Neural progenitor cell (in vitro differentiated cells): ENCODE results near the gene TSPAN10. TPM values are rescaled to one million over a fixed set of nuclear protein-coding genes. Genes with fewer than 3 reads are reported as not detected.

ENCODE experiments used
- DNase-seq: peaks from one replicate; pipeline ENCODE4 v3.0.0-alpha.2; 2016; ENCODE audit warnings: low spot score
- H2AFZ ChIP-seq: fragments of 200-600 bp; sonication (generic); replicated peaks from 2 replicates; pipeline ENCODE4 v1.6.1; 2016; ENCODE audit warnings: antibody characterized with exemption
- H3F3A ChIP-seq: fragments of 200-600 bp; sonication (generic); 2 replicates; pipeline ENCODE4 v1.6.1; 2016; ENCODE audit warnings: antibody characterized with exemption, low read depth
- H3K27ac ChIP-seq: fragments of 200-600 bp; sonication (generic); 2 replicates; pipeline ENCODE4 v1.5.1; 2016; ENCODE audit warnings: mild to moderate bottlenecking
- H3K27me3 ChIP-seq: fragments of 200-600 bp; sonication (generic); 2 replicates; pipeline ENCODE4 v1.6.1; 2016; ENCODE audit warnings: mild to moderate bottlenecking, moderate library complexity
- H3K36me3 ChIP-seq: fragments of 200-600 bp; sonication (generic); 2 replicates; pipeline ENCODE4 v1.5.1; 2016
- H3K4me1 ChIP-seq: fragments of 200-600 bp; sonication (generic); 2 replicates; pipeline ENCODE4 v1.6.1; 2016; ENCODE audit warnings: mixed run types
- H3K4me2 ChIP-seq: fragments of 200-600 bp; sonication (generic); 2 replicates; pipeline ENCODE4 v1.6.1; 2016
- H3K4me3 ChIP-seq: fragments of 200-600 bp; sonication (generic); 2 replicates; pipeline ENCODE4 v1.5.1; 2016
- H3K79me2 ChIP-seq: fragments of 200-600 bp; sonication (generic); 2 replicates; pipeline ENCODE4 v1.6.1; 2016; ENCODE audit warnings: low read depth
- H3K9ac ChIP-seq: fragments of 200-600 bp; sonication (generic); 2 replicates; pipeline ENCODE4 v1.6.1; 2016
- H3K9me3 ChIP-seq: fragments of 200-600 bp; sonication (generic); 2 replicates; pipeline ENCODE4 v1.5.1; 2016; ENCODE audit warnings: low read depth
- H4K20me1 ChIP-seq: fragments of 200-600 bp; sonication (generic); 2 replicates; pipeline ENCODE4 v1.6.1; 2016; ENCODE audit warnings: low read depth
- H3K27ac Mint-ChIP-seq: 3 replicates; pipeline ENCODE4 v1.8.0; 2021; ENCODE audit warnings: mixed read lengths
- H3K27me3 Mint-ChIP-seq: 2 replicates; pipeline ENCODE4 v1.8.0; 2022; ENCODE audit warnings: low read depth, mild to moderate bottlenecking, inconsistent platforms, moderate library complexity, mixed read lengths; ENCODE audit not compliant: insufficient read depth
- H3K36me3 Mint-ChIP-seq: 3 replicates; pipeline ENCODE4 v1.8.0; 2021; ENCODE audit warnings: mixed read lengths
- H3K4me1 Mint-ChIP-seq: 3 replicates; pipeline ENCODE4 v1.8.0; 2021; ENCODE audit warnings: mixed read lengths
- H3K4me3 Mint-ChIP-seq: 3 replicates; pipeline ENCODE4 v1.8.0; 2021; ENCODE audit warnings: mild to moderate bottlenecking, moderate library complexity, mixed read lengths
- H3K9me3 Mint-ChIP-seq: 3 replicates; pipeline ENCODE4 v1.8.0; 2020; ENCODE audit warnings: mixed read lengths
- CTCF ChIP-seq: fragments of 200-600 bp; sonication (generic); IDR thresholded peaks from 2 replicates; pipeline ENCODE4 v1.5.1; 2017; ENCODE audit warnings: antibody characterized with exemption, mild to moderate bottlenecking
- EZH2 ChIP-seq: fragments of 200-600 bp; sonication (generic); IDR thresholded peaks from 2 replicates; pipeline ENCODE4 v1.6.1; 2017; ENCODE audit warnings: antibody characterized with exemption, mild to moderate bottlenecking, moderate library complexity
- EZH2phosphoT487 ChIP-seq: fragments of 200-600 bp; sonication (generic); IDR thresholded peaks from 2 replicates; pipeline ENCODE4 v1.6.1; 2017; ENCODE audit warnings: antibody characterized with exemption
- microRNA-seq: library from miRNA; unstranded; fragments of <30 nt; microRNA quantifications from one replicate; pipeline ENCODE4, GENCODE V29; 2016
- small RNA-seq: library from RNA; depleted of rRNA; stranded (forward); fragments of <200 nt; gene quantifications from one replicate; pipeline ENCODE3, GENCODE V24; 2015
- total RNA-seq: library from RNA; depleted of rRNA; stranded (reverse); fragments of >200 nt; gene quantifications from 2 replicates; pipeline ENCODE4 v1.2.3, GENCODE V29; 2015; ENCODE audit warnings: low replicate concordance

Gene TSPAN10
- total RNA-seq, 1 donor from 2014 or later = 2.2 TPM

DNA sequence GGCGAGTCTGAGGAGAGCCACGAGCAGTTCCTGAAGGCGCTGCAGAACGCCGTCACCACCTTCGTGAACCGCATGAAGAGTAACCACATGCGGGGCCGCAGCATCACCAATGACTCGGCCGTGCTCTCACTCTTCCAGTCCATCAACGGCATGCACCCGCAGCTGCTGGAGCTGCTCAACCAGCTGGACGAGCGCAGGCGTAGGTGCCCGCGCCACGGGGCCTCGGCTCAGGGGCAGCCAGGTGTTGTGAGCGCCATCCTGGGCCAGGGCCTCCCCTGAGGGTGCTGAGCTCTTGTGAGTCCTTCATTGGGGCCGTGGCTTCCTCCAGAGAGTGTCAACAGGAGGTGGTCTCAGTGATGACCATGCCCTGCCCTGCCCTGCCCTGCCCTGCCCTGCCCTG lies 58.8 kb downstream of the TSPAN10 start:
- TF ChIP-seq EZH2 = no peak
- TF ChIP-seq EZH2phosphoT487 = no peak
- H3K79me2 ChIP-seq = peaks cover 29% of the 10 kb centered on the region
- H4K20me1 ChIP-seq = peaks cover 15% of the 10 kb centered on the region
- H3K4me3 Mint-ChIP-seq = no peak overlapping the region
- H3K4me1 ChIP-seq = no peaks in the 10 kb centered on the region
- no peak overlapping the region for H2AFZ ChIP-seq
- H3K9me3 ChIP-seq = no peaks in the 10 kb centered on the region
- no peak overlapping the region for H3K27ac ChIP-seq
- no peak overlapping the region for H3K9ac ChIP-seq
- H3K4me1 Mint-ChIP-seq = peaks cover under 1% of the 10 kb centered on the region
- no peaks in the 10 kb centered on the region for H3K27me3 ChIP-seq
- H3K36me3 ChIP-seq = no peaks in the 10 kb centered on the region
- peaks cover 18% of the 10 kb centered on the region for H3K36me3 Mint-ChIP-seq
- H3F3A ChIP-seq = peaks cover 4% of the 10 kb centered on the region
- peaks cover under 1% of the 10 kb centered on the region for H3K27me3 Mint-ChIP-seq
- H3K4me3 ChIP-seq = no peak overlapping the region
- H3K4me2 ChIP-seq = no peak overlapping the region
- H3K27ac Mint-ChIP-seq = no peak overlapping the region
- DNase-seq = no peak
- H3K9me3 Mint-ChIP-seq = peaks cover 2% of the 10 kb centered on the region

DNA sequence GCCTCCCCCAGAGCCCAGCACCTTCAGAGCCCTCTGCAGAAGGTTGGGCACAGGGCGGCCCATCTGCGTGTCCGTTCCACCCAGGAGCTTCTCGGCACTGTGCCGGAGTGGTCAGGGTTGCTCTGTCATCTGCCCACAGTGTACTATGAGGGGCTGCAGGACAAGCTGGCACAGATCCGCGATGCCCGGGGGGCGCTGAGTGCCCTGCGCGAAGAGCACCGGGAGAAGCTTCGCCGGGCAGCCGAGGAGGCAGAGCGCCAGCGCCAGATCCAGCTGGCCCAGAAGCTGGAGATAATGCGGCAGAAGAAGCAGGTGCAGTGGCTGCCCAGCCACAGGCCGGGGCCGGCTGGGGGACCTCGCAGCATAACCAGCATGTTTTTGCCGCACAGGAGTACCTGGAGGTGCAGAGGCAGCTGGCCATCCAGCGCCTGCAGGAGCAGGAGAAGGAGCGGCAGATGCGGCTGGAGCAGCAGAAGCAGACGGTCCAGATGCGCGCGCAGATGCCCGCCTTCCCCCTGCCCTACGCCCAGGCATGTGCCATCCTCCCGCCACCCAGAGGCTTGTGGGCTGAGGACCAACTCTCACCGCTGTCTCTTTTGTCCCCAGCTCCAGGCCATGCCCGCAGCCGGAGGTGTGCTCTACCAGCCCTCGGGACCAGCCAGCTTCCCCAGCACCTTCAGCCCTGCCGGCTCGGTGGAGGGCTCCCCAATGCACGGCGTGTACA lies 59.4 kb downstream of the TSPAN10 start:
- H3K9me3 Mint-ChIP-seq = peaks cover 2% of the 10 kb centered on the region
- Histone ChIP-seq H3F3A (peaks cover 4% of the 10 kb centered on the region), H3K9ac (no peak overlapping the region), H4K20me1 (peaks cover 19% of the 10 kb centered on the region), H3K4me3 (no peak overlapping the region), H3K27me3 (no peaks in the 10 kb centered on the region), H3K4me2 (no peak overlapping the region), H3K9me3 (no peaks in the 10 kb centered on the region), H3K36me3 (no peaks in the 10 kb centered on the region), H3K79me2 (peaks cover 35% of the 10 kb centered on the region), H3K4me1 (no peaks in the 10 kb centered on the region), H3K27ac (no peak overlapping the region), H2AFZ (no peak overlapping the region)
- peaks cover 2% of the 10 kb centered on the region for H3K27me3 Mint-ChIP-seq
- peaks cover 18% of the 10 kb centered on the region for H3K36me3 Mint-ChIP-seq
- no peak overlapping the region for H3K4me3 Mint-ChIP-seq
- TF ChIP-seq CTCF (no peak), EZH2phosphoT487 (no peak), EZH2 (no peak)
- no peak overlapping the region for H3K27ac Mint-ChIP-seq
- no peak for DNase-seq
- H3K4me1 Mint-ChIP-seq = peaks cover 4% of the 10 kb centered on the region

DNA sequence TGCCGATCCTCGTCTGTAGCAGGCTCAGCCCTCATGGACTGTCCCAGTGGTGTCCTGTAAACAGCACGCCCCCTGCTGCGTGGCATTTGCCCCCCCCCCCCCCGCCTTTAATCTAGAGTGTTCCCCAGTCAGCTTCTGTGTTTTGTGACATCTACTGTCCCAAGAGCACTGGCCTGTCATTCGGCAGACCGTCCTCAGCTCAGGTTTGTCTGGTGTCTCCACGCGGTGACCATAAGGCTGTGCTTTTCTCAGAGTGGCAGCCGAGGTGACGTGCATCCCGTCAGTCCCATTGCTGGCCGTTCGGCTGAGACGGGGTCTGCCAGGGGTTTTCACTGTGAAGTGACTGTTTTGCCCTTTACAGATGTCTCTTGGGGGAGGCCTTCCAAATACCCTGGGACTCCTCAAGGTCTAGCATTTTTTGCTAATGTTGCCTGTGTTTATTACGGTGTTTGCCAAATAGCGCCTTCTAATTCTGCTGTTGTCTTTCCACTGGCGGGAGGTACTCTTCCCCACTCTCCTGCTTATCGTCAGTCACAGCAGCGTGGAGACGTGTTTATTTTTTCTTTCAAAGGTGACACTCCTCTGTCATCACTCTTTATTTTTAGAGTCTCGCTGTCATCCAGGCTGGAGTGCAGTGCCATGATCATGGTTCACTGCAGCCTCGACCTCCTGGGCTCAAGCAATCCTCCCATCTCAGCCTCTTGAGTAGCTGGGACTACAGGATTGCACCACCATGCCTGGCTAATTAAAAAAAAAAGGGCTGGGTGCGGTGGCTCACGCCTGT lies 60.5 kb downstream of the TSPAN10 start:
- H4K20me1 ChIP-seq = peaks cover 29% of the 10 kb centered on the region
- H3K27me3 ChIP-seq = no peaks in the 10 kb centered on the region
- H3K4me2 ChIP-seq = no peak overlapping the region
- H3K27me3 Mint-ChIP-seq = peaks cover 2% of the 10 kb centered on the region
- H3K4me1 Mint-ChIP-seq = peaks cover 11% of the 10 kb centered on the region
- no peak for DNase-seq
- H3K36me3 Mint-ChIP-seq = peaks cover 14% of the 10 kb centered on the region
- TF ChIP-seq EZH2 = no peak
- TF ChIP-seq EZH2phosphoT487 = no peak
- TF ChIP-seq CTCF = no peak
- H2AFZ ChIP-seq = no peak overlapping the region
- peaks cover 2% of the 10 kb centered on the region for H3K9me3 Mint-ChIP-seq
- H3K9me3 ChIP-seq = no peaks in the 10 kb centered on the region
- no peak overlapping the region for H3K4me3 ChIP-seq
- peaks cover 8% of the 10 kb centered on the region for H3K4me1 ChIP-seq
- peaks cover 5% of the 10 kb centered on the region for H3F3A ChIP-seq
- peaks cover 45% of the 10 kb centered on the region for H3K79me2 ChIP-seq
- no peak overlapping the region for H3K9ac ChIP-seq
- no peak overlapping the region for H3K4me3 Mint-ChIP-seq
- no peaks in the 10 kb centered on the region for H3K36me3 ChIP-seq
- H3K27ac ChIP-seq = no peak overlapping the region
- H3K27ac Mint-ChIP-seq = no peak overlapping the region

Small RNA genes within 50 kb of the gene (microRNA-seq; reads per million reads assigned to microRNA genes)
- not detected for gene MIR6786

Small RNA genes within 50 kb of the gene (small RNA-seq; reads per million reads assigned to genes)
- not detected for gene MIR6786

Other genes with a start within 250 kb of the TSPAN10 start
- 3.4 and 26.3 TPM in 2 replicates for gene BAHCC1, start 241.7 kb upstream of the TSPAN10 start, total RNA-seq
- 1,228 and 2,405 TPM in 2 replicates for gene ACTG1, start 124.4 kb upstream of the TSPAN10 start, total RNA-seq
- gene FSCN2, start 108.8 kb upstream of the TSPAN10 start, total RNA-seq = 0.28 TPM in 1 of 2 replicates, not detected in the other
- gene FAAP100, start 84.8 kb upstream of the TSPAN10 start, total RNA-seq = 9.7 and 36.5 TPM in 2 replicates
- gene NPLOC4, start 84 bp upstream of the TSPAN10 start, total RNA-seq = 44.1 and 58.7 TPM in 2 replicates
- gene PDE6G, start 19.3 kb downstream of the TSPAN10 start, total RNA-seq = not detected in 2 replicates
- gene OXLD1, start 29.4 kb downstream of the TSPAN10 start, total RNA-seq = 11.9 and 51.4 TPM in 2 replicates
- gene CCDC137, start 29.5 kb downstream of the TSPAN10 start, total RNA-seq = 22.4 and 27.8 TPM in 2 replicates
- gene ARL16, start 46.6 kb downstream of the TSPAN10 start, total RNA-seq = 31.2 and 40.3 TPM in 2 replicates
- gene HGS, start 46.8 kb downstream of the TSPAN10 start, total RNA-seq = 46.2 and 79.3 TPM in 2 replicates
- 13.2 and 30.9 TPM in 2 replicates for gene MRPL12, start 66.2 kb downstream of the TSPAN10 start, total RNA-seq
- 9.1 and 29.3 TPM in 2 replicates for gene SLC25A10, start 75.1 kb downstream of the TSPAN10 start, total RNA-seq
- gene GCGR, start 167.0 kb downstream of the TSPAN10 start, total RNA-seq = not detected in 2 replicates
- 45.6 and 110 TPM in 2 replicates for gene MCRIP1, start 196.1 kb downstream of the TSPAN10 start, total RNA-seq
- gene PPP1R27, start 197.9 kb downstream of the TSPAN10 start, total RNA-seq = 0.12 TPM in 1 of 2 replicates, not detected in the other
- gene P4HB, start 223.3 kb downstream of the TSPAN10 start, total RNA-seq = 203 and 344 TPM in 2 replicates
- 25.1 and 47.9 TPM in 2 replicates for gene ARHGDIA, start 234.1 kb downstream of the TSPAN10 start, total RNA-seq